ENCODE results near the gene SBF1. TPM values are rescaled to one million over a fixed set of nuclear protein-coding genes. Genes with fewer than 3 reads are reported as not detected.

The SBF1 gene
- total RNA-seq, 1 experiment from 2014 or later = 97.2 TPM

DNA sequence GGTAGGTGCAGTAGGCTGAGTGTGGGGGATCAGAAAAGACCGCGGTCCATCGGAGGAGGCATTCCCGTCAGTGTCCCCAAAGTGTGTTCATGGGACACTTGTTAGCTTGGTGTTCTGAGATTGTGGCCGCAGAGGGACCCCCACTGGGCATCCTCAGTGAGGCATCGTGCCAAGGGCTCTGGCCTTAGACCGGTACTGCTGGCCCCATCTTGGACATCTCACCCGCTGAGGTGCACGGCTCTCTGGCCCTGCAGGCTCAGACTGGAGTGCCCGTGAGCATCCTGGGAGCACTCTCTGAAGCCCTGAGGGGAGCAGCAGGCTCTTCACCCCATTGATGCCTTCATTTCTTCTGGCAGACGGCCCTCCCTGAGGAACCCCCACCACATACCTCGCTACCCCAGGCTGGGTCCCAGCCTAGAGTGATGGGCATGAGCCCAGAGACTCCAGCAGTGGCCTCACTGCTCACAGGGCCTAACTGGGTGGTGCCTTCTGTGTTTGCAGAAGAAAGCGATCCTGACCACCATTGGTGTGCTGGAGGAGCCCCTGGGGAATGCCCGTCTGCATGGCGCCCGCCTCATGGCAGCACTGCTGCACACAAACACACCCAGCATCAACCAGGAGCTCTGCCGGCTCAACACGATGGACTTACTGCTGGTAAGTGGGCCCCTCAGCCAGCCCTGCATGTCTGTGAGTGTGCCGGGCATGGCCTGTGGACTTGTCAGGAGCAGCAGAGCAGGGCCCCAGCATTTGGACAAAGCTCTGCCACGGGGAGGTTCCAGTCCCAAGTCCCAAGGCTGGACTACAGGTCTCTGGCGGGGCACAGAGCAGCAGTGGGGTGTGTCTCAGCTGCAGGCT lies 51.6 kb downstream of the SBF1 start:
- Histone ChIP-seq H3K27ac (ENCODE audit: low read depth, low read length, poor library complexity, severe bottlenecking) (no peak overlapping the region), H3K9me3 (ENCODE audit: low read depth, low read length, poor library complexity, severe bottlenecking) (no peaks in the 10 kb centered on the region), H3K4me1 (ENCODE audit: insufficient read depth, low read length, poor library complexity, severe bottlenecking) (no peaks in the 10 kb centered on the region), H3K27me3 (replicated peaks; ENCODE audit: insufficient read depth, low read depth, low read length, poor library complexity) (no peaks in the 10 kb centered on the region), H3K4me3 (ENCODE audit: low read depth, low read length, poor library complexity, severe bottlenecking) (no peak overlapping the region), H3K36me3 (ENCODE audit: insufficient read depth, low read length, poor library complexity, severe bottlenecking) (peaks cover 73% of the 10 kb centered on the region)
- intact Hi-C loops (cut with micrococcal nuclease; ENCODE audit: unreplicated experiment) = no loop called here
- no peak for DNase-seq (ENCODE audit: low spot score)
- ChIA-PET POLR2A (ENCODE audit: low non-redundant PET) (no interaction called here), CTCF (no interaction called here)
- no TSS peak for BruUV-seq (replicated peaks)
- no peak for TF ChIP-seq EZH2 (IDR thresholded peaks at IDR 0.05; ENCODE audit: borderline replicate concordance, low read depth, low read length, poor library complexity, severe bottlenecking)
- TF ChIP-seq, protein P1, sequence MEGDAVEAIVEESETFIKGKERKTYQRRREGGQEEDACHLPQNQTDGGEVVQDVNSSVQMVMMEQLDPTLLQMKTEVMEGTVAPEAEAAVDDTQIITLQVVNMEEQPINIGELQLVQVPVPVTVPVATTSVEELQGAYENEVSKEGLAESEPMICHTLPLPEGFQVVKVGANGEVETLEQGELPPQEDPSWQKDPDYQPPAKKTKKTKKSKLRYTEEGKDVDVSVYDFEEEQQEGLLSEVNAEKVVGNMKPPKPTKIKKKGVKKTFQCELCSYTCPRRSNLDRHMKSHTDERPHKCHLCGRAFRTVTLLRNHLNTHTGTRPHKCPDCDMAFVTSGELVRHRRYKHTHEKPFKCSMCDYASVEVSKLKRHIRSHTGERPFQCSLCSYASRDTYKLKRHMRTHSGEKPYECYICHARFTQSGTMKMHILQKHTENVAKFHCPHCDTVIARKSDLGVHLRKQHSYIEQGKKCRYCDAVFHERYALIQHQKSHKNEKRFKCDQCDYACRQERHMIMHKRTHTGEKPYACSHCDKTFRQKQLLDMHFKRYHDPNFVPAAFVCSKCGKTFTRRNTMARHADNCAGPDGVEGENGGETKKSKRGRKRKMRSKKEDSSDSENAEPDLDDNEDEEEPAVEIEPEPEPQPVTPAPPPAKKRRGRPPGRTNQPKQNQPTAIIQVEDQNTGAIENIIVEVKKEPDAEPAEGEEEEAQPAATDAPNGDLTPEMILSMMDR (conservative IDR thresholded peaks at IDR 0.05; ENCODE audit: low read depth, low read length) = no peak

DNA sequence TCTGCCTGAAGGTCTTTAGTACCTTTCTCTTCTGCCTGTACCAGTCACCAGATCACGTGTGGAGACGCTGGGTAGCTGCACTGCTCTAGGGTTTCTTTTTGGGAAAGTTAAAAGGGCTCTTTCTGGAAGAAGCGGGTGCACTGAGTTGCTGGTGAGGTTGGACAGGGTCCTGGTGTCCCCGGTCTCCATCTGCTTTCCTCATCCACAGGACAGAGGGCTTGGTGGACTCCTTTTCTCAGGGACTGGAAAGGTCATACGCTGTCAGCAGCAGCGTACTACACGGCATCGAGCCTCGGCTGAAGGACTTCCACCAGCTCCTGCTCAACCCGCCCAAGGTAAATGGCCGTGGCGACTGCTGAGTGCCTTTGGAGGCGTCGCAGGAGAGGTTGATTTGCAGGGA lies 52.8 kb downstream of the SBF1 start:
- BruUV-seq (replicated peaks) = no TSS peak
- POLR2A ChIA-PET (ENCODE audit: low non-redundant PET) = no interaction called here
- H3K36me3 ChIP-seq (ENCODE audit: insufficient read depth, low read length, poor library complexity, severe bottlenecking) = peaks cover 75% of the 10 kb centered on the region

DNA sequence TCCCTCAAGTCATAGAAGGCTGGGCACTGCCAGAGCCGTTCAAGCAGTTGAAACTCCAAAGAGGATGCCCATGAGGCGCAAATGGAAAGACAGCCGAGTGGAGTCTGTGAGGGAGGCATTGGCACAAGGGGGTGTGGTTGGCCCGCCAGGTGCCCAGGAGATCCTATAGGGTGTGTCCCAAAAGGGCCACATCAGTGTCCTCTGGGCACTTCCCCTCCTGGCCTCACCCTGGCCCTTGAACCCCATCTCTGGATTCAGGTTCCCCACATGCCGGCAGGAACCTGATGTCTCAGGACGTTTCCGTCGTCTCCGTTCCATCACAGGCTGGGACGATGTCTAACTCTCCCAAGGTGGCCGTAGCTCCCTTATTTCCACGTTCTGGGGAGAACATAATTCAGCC lies 54.3 kb downstream of the SBF1 start:
- no peak overlapping the region for H3K4me3 ChIP-seq (ENCODE audit: low read depth, low read length, poor library complexity, severe bottlenecking)
- H3K36me3 ChIP-seq (ENCODE audit: insufficient read depth, low read length, poor library complexity, severe bottlenecking) = peaks cover 88% of the 10 kb centered on the region
- H3K27ac ChIP-seq (ENCODE audit: low read depth, low read length, poor library complexity, severe bottlenecking) = no peak overlapping the region
- CTCF ChIA-PET = no interaction called here
- no TSS peak for BruUV-seq (replicated peaks)
- no peaks in the 10 kb centered on the region for H3K27me3 ChIP-seq (replicated peaks; ENCODE audit: insufficient read depth, low read depth, low read length, poor library complexity)
- POLR2A ChIA-PET (ENCODE audit: low non-redundant PET) = no interaction called here
- H3K9me3 ChIP-seq (ENCODE audit: low read depth, low read length, poor library complexity, severe bottlenecking) = no peaks in the 10 kb centered on the region
- no peak for DNase-seq (ENCODE audit: low spot score)
- no peaks in the 10 kb centered on the region for H3K4me1 ChIP-seq (ENCODE audit: insufficient read depth, low read length, poor library complexity, severe bottlenecking)
- no peak for TF ChIP-seq EZH2 (IDR thresholded peaks at IDR 0.05; ENCODE audit: borderline replicate concordance, low read depth, low read length, poor library complexity, severe bottlenecking)
- TF ChIP-seq, protein P1 (conservative IDR thresholded peaks at IDR 0.05; ENCODE audit: low read depth, low read length) = no peak
- intact Hi-C loops (cut with micrococcal nuclease; ENCODE audit: unreplicated experiment) = no loop called here

More for the DNA sequence above, 52.8 kb downstream of the SBF1 start:
- no peak for DNase-seq (ENCODE audit: low spot score)
- H3K9me3 ChIP-seq (ENCODE audit: low read depth, low read length, poor library complexity, severe bottlenecking) = no peaks in the 10 kb centered on the region
- CTCF ChIA-PET = no interaction called here
- H3K4me1 ChIP-seq (ENCODE audit: insufficient read depth, low read length, poor library complexity, severe bottlenecking) = no peaks in the 10 kb centered on the region
- TF ChIP-seq, protein P1 (conservative IDR thresholded peaks at IDR 0.05; ENCODE audit: low read depth, low read length) = no peak
- no peak for TF ChIP-seq EZH2 (IDR thresholded peaks at IDR 0.05; ENCODE audit: borderline replicate concordance, low read depth, low read length, poor library complexity, severe bottlenecking)
- H3K4me3 ChIP-seq (ENCODE audit: low read depth, low read length, poor library complexity, severe bottlenecking) = no peak overlapping the region
- intact Hi-C loops (cut with micrococcal nuclease; ENCODE audit: unreplicated experiment) = no loop called here
- no peak overlapping the region for H3K27ac ChIP-seq (ENCODE audit: low read depth, low read length, poor library complexity, severe bottlenecking)
- H3K27me3 ChIP-seq (replicated peaks; ENCODE audit: insufficient read depth, low read depth, low read length, poor library complexity) = no peaks in the 10 kb centered on the region

All from A673 (cell line).